LNCAP (cell line): ENCODE data around the gene TCEA3.

Source experiments
- TF ChIP-seq, protein P1 (sequence below): fragments of 450-650 bp; IDR thresholded peaks from 2 replicates; pipeline ENCODE4 v1.5.1; 2017; ENCODE audit warnings: mild to moderate bottlenecking

TCEA3 gene

GRCh38 chr1:23424293-23425192 lies at the start of gene TCEA3:
Gene TCEA3 (minus strand): TSS chr1:23424748. CDS start chr1:23424633, 115 bp downstream.
- TF ChIP-seq, protein P1, sequence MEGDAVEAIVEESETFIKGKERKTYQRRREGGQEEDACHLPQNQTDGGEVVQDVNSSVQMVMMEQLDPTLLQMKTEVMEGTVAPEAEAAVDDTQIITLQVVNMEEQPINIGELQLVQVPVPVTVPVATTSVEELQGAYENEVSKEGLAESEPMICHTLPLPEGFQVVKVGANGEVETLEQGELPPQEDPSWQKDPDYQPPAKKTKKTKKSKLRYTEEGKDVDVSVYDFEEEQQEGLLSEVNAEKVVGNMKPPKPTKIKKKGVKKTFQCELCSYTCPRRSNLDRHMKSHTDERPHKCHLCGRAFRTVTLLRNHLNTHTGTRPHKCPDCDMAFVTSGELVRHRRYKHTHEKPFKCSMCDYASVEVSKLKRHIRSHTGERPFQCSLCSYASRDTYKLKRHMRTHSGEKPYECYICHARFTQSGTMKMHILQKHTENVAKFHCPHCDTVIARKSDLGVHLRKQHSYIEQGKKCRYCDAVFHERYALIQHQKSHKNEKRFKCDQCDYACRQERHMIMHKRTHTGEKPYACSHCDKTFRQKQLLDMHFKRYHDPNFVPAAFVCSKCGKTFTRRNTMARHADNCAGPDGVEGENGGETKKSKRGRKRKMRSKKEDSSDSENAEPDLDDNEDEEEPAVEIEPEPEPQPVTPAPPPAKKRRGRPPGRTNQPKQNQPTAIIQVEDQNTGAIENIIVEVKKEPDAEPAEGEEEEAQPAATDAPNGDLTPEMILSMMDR = no peak

GRCh38 chr1:23473037-23473800 lies 48.7 kb upstream of the TCEA3 start:
- TF ChIP-seq, protein P1 = no peak

DNA sequence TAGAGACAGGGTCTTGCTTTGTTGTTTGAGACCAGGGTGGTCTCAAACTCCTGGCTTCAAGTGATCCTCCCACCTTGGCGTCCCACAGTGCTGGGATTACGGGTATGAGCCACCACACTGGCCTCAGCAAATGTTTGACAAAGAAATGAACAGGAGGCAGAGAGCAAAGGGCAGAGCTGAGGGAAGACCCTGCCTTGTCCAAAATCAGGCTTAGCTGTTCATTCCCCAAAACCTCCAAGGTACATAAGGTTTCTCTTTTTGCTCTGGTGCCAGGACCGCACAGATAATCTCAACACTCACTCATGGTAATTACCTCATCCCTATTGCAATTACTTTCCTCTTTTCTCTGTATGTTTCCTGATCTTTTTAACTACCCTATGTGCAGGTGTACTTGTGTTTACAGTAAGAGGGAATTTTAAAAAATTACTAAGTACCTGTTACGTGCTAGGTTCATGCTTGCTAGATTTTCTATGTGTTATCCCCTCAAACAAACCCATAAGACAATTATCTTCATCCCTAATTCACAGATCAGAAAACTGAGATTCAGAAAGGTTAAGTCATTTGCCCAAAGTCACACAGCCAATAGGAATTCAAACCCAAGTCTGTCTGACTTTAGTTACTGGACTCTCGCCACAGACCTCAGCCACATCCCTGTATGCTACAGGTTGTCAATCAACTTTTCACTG lies 47.9 kb upstream of the TCEA3 start:
- TF ChIP-seq, protein P1 = no peak

DNA sequence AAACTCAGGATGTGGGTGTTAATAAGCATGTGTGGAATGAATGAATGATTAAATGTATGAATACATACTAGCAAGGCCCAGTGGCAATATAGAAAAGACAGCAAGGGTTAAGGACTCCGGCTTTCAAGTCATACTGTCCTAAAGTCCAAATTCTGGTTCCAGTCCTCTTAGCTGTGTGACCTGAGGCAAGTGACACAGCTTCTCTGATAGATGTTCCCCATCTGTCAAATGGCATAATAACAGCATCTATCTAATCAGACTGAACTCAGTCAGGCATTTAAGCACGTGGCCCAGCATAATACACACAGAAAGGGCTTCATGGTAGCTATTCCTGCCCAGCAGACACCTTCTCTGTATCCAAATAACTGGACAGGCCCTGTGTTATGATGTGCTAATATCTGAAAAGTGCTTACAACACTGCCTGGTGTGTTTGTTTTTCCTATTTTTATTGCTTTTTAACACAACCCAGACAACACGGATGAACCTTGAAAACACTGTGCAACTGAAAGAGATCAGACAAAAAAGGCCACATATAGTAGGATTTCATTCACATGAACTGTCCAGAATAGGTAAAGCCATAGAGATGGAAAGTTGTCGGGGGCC lies 47.0 kb upstream of the TCEA3 start:
- TF ChIP-seq, protein P1 = no peak

- TF ChIP-seq, protein P1 = no peak
Observed at GRCh38 chr1:23470282-23471070, 45.9 kb upstream of the TCEA3 start.

DNA sequence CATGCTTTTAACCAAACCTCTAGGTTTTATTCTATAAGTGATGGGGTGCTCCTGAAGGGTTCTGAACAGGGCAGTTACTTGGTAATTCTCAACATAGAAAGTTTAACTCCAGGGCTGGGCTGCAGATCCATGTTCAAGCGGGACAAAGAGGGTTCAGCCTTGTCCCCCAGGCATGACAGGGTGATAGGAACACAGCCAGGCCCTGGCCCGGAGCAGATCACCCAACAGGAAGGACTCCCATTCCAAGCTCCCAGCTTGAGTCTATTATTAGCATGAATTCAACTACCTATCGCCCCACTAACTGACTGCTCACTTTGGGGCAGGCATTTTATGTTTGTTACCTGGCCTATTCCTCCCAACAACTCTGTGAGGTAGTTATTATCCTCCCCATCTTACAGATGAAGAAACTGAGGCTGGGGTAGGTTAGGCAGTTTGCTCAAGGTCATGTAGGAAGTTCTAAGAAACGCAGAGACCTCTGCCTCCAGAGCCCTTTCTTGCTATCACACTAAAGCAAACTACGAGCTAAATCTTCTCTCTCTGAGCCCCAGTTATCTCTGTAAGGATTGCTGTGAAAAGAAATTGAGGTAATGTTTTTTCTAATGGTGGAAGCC lies 44.9 kb upstream of the TCEA3 start:
- TF ChIP-seq, protein P1 = no peak
